ENCODE measurements around the gene SLC51A. TPM values are rescaled to one million over a fixed set of nuclear protein-coding genes. Genes with fewer than 3 reads are reported as not detected.
A peak's percentile ranks its signal among the peaks of the same experiment; 100 is the strongest.
"Not testable (repeated sequence)": the region's sequence is repeated elsewhere in the genome, so short reads cannot be mapped to it uniquely, and the experiment has no call there.

SLC51A gene
- not detected in 2 replicates for total RNA-seq (2012; rRNA removed)

- Histone ChIP-seq H3K4me1 (ENCODE audit: control insufficient read depth, insufficient read depth, low read length) (peaks cover 8% of the 10 kb centered on the region), H3K4me3 (ENCODE audit: low read length) (no peak within 1 kb of the TSS), H3K4me2 (ENCODE audit: low read length) (no peak within 1 kb of the TSS), H3K27me3 (ENCODE audit: control insufficient read depth, insufficient read depth, low read length) (peaks cover 17% of the 10 kb centered on the region), H3K9ac (ENCODE audit: low read depth, low read length) (no peak within 1 kb of the TSS), H3K36me3 (ENCODE audit: insufficient read depth, low read length) (no peaks in the 10 kb centered on the region), H3K9me3 (replicated peaks; ENCODE audit: low read length) (no peaks in the 10 kb centered on the region)
Measured at GRCh38 chr3:196216089-196216564, at the start of gene SLC51A. TSS of gene SLC51A (plus strand) at chr3:196216534. CDS start at chr3:196216713, 179 bp downstream.

- no peak overlapping the region for H3K9ac ChIP-seq (ENCODE audit: low read depth, low read length)
- no peaks in the 10 kb centered on the region for H3K27me3 ChIP-seq (ENCODE audit: control insufficient read depth, insufficient read depth, low read length)
Measured at GRCh38 chr3:196166741-196167140, 49.6 kb upstream of the SLC51A start.

DNA sequence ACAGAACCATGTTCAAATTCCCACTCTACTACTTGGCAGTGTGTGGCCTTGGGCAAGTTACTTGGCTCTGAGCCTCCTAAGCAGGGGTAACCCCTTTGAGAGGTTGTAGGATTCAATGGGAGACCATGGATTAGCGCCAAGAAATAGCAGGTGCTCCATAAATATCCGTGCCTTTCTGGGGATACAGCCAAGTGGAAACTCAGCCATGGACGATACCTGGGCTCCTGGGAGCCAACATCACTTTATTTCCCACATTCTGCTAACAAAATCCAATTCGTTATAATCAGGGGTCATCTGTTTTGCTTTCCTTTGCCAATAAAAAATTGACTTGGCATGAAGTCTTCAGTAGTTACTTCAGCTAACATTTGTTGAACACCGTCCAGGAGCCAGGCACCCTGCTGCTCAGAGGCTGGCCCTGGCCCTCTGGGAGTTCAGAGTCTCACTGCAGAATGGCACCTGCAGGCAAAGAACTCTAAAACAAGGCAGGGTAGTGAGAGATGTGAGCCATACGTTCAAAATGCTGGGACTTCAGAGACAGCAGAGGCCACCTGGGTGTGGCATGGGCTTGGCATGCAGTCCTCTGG, 47.4 kb upstream of the SLC51A start:
- Histone ChIP-seq H3K4me2 (ENCODE audit: low read length) (no peak overlapping the region), H3K9ac (ENCODE audit: low read depth, low read length) (no peak overlapping the region), H3K4me1 (ENCODE audit: control insufficient read depth, insufficient read depth, low read length) (peaks cover under 1% of the 10 kb centered on the region), H3K9me3 (replicated peaks; ENCODE audit: low read length) (no peaks in the 10 kb centered on the region), H3K4me3 (ENCODE audit: low read length) (no peak overlapping the region), H3K27me3 (ENCODE audit: control insufficient read depth, insufficient read depth, low read length) (no peaks in the 10 kb centered on the region), H3K36me3 (ENCODE audit: insufficient read depth, low read length) (no peaks in the 10 kb centered on the region)

More at GRCh38 chr3:196166741-196167140, 49.6 kb upstream of the SLC51A start:
- Histone ChIP-seq H3K4me3 (ENCODE audit: low read length) (no peak overlapping the region), H3K4me1 (ENCODE audit: control insufficient read depth, insufficient read depth, low read length) (peaks cover 4% of the 10 kb centered on the region), H3K36me3 (ENCODE audit: insufficient read depth, low read length) (no peaks in the 10 kb centered on the region), H3K4me2 (ENCODE audit: low read length) (no peak overlapping the region), H3K9me3 (replicated peaks; ENCODE audit: low read length) (no peaks in the 10 kb centered on the region)

DNA sequence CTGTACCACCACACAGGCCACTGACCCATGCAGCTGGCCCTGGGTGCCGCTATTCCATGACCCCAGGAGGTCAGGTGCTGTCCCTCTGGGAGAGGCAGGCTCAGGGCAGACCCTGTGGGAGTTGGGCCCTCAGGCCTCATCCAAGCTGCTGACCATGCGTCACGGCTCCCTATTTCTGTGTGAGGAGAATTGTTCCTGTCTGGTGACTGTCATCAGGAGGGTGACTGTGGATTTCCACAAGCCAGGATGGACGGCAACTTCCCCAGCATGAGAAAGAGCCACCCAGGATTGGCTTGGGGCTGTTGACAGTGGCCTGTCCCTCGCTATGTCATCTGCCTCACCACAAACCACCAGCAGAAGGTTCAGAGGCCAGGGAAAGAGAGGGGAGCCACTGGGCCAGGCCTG, 46.5 kb upstream of the SLC51A start:
- Histone ChIP-seq H3K9ac (ENCODE audit: low read depth, low read length) (no peak overlapping the region), H3K9me3 (replicated peaks; ENCODE audit: low read length) (no peaks in the 10 kb centered on the region), H3K27me3 (ENCODE audit: control insufficient read depth, insufficient read depth, low read length) (no peaks in the 10 kb centered on the region), H3K4me3 (ENCODE audit: low read length) (no peak overlapping the region), H3K36me3 (ENCODE audit: insufficient read depth, low read length) (no peaks in the 10 kb centered on the region), H3K4me2 (ENCODE audit: low read length) (no peak overlapping the region), H3K4me1 (ENCODE audit: control insufficient read depth, insufficient read depth, low read length) (no peaks in the 10 kb centered on the region)

- not testable (repeated sequence) for H3K27me3 ChIP-seq (ENCODE audit: control insufficient read depth, insufficient read depth, low read length); H3K9ac ChIP-seq (ENCODE audit: low read depth, low read length); H3K9me3 ChIP-seq (replicated peaks; ENCODE audit: low read length); H3K4me3 ChIP-seq (ENCODE audit: low read length); H3K36me3 ChIP-seq (ENCODE audit: insufficient read depth, low read length); H3K4me2 ChIP-seq (ENCODE audit: low read length); H3K4me1 ChIP-seq (ENCODE audit: control insufficient read depth, insufficient read depth, low read length)
Measured at GRCh38 chr3:196170296-196170695, 46.0 kb upstream of the SLC51A start.

GRCh38 chr3:196174652-196175051, 41.7 kb upstream of the SLC51A start:
- H3K4me3 ChIP-seq (ENCODE audit: low read length), result no peak overlapping the region
- H3K9me3 ChIP-seq (replicated peaks; ENCODE audit: low read length), result no peaks in the 10 kb centered on the region
- H3K36me3 ChIP-seq (ENCODE audit: insufficient read depth, low read length), result no peaks in the 10 kb centered on the region
- H3K4me1 ChIP-seq (ENCODE audit: control insufficient read depth, insufficient read depth, low read length), result peaks cover 7% of the 10 kb centered on the region
- H3K9ac ChIP-seq (ENCODE audit: low read depth, low read length), result no peak overlapping the region
- H3K27me3 ChIP-seq (ENCODE audit: control insufficient read depth, insufficient read depth, low read length), result peaks cover 4% of the 10 kb centered on the region
- no peak overlapping the region for H3K4me2 ChIP-seq (ENCODE audit: low read length)

DNA sequence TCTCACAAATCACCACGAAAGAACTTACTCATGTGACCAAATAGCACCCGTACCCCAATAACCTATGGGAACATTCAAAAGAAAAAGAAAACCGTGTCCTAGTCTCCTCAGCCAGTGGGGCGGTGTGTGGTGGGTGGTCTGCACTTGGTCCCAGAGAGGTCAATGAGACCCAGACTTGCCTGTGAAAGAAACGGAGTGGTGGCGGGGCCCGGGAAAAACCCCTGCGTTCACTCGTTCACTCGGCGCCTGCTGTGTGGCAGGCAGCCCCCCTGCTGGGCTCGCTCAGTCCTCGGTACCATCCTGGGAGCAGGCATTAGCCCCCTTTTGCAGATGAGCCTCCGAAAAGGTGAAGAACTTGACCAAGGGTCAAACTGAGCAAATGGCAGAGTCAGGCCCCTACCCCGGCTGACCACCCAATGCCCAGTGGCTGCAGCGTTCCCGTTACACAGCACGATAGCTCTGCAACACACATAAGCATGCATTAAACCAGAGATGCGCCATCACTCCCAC, 41.2 kb upstream of the SLC51A start:
- no peaks in the 10 kb centered on the region for H3K9me3 ChIP-seq (replicated peaks; ENCODE audit: low read length)
- no peak overlapping the region for H3K4me2 ChIP-seq (ENCODE audit: low read length)
- H3K36me3 ChIP-seq (ENCODE audit: insufficient read depth, low read length), result no peaks in the 10 kb centered on the region
- H3K4me3 ChIP-seq (ENCODE audit: low read length), result no peak overlapping the region
- peaks cover 4% of the 10 kb centered on the region for H3K27me3 ChIP-seq (ENCODE audit: control insufficient read depth, insufficient read depth, low read length)
- no peak overlapping the region for H3K9ac ChIP-seq (ENCODE audit: low read depth, low read length)
- peaks cover 12% of the 10 kb centered on the region for H3K4me1 ChIP-seq (ENCODE audit: control insufficient read depth, insufficient read depth, low read length)

- no peak overlapping the region for H3K4me2 ChIP-seq (ENCODE audit: low read length)
- no peak overlapping the region for H3K9ac ChIP-seq (ENCODE audit: low read depth, low read length)
- peaks cover 4% of the 10 kb centered on the region for H3K27me3 ChIP-seq (ENCODE audit: control insufficient read depth, insufficient read depth, low read length)
- H3K9me3 ChIP-seq (replicated peaks; ENCODE audit: low read length), result no peaks in the 10 kb centered on the region
- peaks cover 12% of the 10 kb centered on the region for H3K4me1 ChIP-seq (ENCODE audit: control insufficient read depth, insufficient read depth, low read length)
- no peaks in the 10 kb centered on the region for H3K36me3 ChIP-seq (ENCODE audit: insufficient read depth, low read length)
- H3K4me3 ChIP-seq (ENCODE audit: low read length), result no peak overlapping the region
Measured at GRCh38 chr3:196175722-196176121, 40.6 kb upstream of the SLC51A start.

DNA sequence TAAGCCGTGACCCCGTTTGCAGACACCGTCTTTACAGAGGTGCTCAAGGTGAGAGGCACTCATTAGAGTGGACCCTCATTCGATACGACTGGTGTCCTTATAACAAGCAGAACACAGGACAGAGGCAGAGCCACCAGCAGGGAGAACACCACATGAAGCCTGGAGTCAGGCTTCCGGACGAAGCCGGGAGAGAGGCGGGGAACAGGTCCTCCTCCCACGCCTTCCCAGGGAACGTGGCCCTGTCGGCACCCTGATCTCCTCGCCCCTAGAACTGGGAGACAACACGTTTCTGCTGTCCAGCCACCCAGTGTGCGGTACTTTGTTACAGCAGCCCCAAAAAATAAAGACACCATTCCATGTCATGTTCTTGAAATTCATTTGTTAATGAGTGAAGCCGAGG, 38.8 kb upstream of the SLC51A start:
- no peak overlapping the region for H3K9ac ChIP-seq (ENCODE audit: low read depth, low read length)
- no peaks in the 10 kb centered on the region for H3K36me3 ChIP-seq (ENCODE audit: insufficient read depth, low read length)
- H3K4me1 ChIP-seq (ENCODE audit: control insufficient read depth, insufficient read depth, low read length), result peaks cover 12% of the 10 kb centered on the region
- peaks cover 10% of the 10 kb centered on the region for H3K27me3 ChIP-seq (ENCODE audit: control insufficient read depth, insufficient read depth, low read length)
- H3K9me3 ChIP-seq (replicated peaks; ENCODE audit: low read length), result no peaks in the 10 kb centered on the region
- H3K4me2 ChIP-seq (ENCODE audit: low read length), result no peak overlapping the region
- H3K4me3 ChIP-seq (ENCODE audit: low read length), result no peak overlapping the region

- Histone ChIP-seq H3K27me3 (ENCODE audit: control insufficient read depth, insufficient read depth, low read length) (peaks cover 10% of the 10 kb centered on the region), H3K4me1 (ENCODE audit: control insufficient read depth, insufficient read depth, low read length) (peaks cover 12% of the 10 kb centered on the region), H3K9ac (ENCODE audit: low read depth, low read length) (no peak overlapping the region), H3K36me3 (ENCODE audit: insufficient read depth, low read length) (no peaks in the 10 kb centered on the region), H3K9me3 (replicated peaks; ENCODE audit: low read length) (no peaks in the 10 kb centered on the region), H3K4me2 (ENCODE audit: low read length) (no peak overlapping the region), H3K4me3 (ENCODE audit: low read length) (no peak overlapping the region)
Measured at GRCh38 chr3:196177967-196178366, 38.4 kb upstream of the SLC51A start.

DNA sequence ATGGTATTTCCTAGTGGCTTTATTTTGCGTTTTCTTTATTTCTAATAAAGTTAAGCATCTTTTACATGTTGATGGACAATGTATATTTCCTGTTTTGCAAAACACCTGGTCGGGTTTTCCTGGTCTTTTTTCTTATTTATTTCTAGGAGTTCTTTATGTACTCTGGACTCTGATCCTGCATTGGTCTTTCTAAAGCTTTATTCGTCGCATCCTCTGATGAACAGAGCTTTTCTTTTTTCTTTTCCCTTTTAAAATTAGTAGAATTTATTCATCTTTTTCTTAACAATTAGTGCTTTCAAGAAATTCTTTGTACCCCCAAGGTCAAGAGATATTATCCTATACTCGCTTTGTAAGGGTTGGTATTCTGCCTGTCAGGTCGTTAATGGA, 37.3 kb upstream of the SLC51A start:
- Histone ChIP-seq H3K27me3 (ENCODE audit: control insufficient read depth, insufficient read depth, low read length) (peaks cover 10% of the 10 kb centered on the region), H3K4me3 (ENCODE audit: low read length) (no peak overlapping the region), H3K4me2 (ENCODE audit: low read length) (peak overlapping the region; percentile 63), H3K9ac (ENCODE audit: low read depth, low read length) (no peak overlapping the region), H3K36me3 (ENCODE audit: insufficient read depth, low read length) (no peaks in the 10 kb centered on the region), H3K4me1 (ENCODE audit: control insufficient read depth, insufficient read depth, low read length) (peaks cover 12% of the 10 kb centered on the region), H3K9me3 (replicated peaks; ENCODE audit: low read length) (no peaks in the 10 kb centered on the region)

Measured in skeletal muscle satellite cell (primary cell).